GM20000 (cell line): ENCODE measurements around the gene KLHL29.

ENCODE experiments used
- DNase-seq: peaks from one replicate; pipeline ENCODE4 v3.0.0; 2012; ENCODE audit warnings: low spot score
- CTCF ChIP-seq: IDR thresholded peaks from 2 replicates; pipeline ENCODE4 v1.5.1; 2012; ENCODE audit warnings: mild to moderate bottlenecking, control low read depth; ENCODE audit errors: extremely low read depth, missing control alignments

KLHL29 gene

DNA sequence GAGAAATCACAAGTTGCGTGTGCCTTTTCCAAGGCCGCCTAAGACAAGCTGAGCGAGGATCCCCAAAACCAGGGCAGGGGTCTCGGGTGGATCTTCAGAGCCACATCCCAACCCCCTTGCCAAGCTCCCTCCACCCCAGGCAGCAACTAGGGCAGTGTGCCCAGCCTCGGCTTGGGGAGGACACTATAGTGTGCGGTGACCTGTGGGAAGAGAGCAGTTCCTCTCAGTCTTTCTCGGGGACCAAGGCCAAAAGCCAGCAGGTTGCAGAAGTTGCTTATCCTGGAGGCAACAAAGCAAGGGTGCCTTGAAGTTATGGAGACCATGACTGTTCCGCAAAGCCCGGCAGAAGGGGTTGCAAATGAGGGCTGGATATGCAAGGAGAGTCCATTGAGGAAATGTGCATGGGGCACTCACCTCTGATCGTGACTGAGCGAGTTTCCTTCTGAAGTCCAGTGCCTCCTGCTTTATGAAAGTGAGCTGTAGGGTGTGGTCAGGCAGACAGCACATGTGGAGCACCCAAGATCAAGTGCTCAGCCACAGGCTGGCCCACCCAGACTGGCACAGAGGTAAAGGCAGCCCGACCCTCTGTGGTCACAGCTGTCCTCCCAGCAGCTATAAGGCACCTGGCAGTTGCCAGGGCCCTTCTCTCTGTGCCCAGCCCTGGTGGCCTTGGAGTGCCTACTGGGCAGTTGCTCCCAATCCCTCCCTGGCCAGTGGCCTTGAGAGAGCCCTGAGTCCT, 281.4 kb downstream of the KLHL29 start:
- TF ChIP-seq CTCF: no peak

DNA sequence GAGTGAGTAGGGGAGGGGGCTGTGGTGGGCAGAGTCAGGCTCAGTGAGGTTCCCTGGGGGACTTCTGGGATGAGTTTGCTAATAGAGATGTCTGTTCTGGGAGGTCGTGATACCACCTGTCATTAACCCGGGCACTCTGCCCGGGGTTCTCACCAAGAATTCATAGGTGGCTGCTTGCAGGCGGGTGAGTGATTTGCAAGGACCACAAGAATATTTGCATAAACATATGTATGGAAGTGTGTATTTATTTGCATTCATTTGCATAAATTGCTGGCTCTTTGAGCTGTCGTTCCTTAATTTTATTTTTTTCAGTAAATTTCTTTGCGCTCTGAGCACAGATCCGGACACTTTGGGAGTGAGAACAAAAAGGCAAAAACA, 282.0 kb downstream of the KLHL29 start:
- TF ChIP-seq CTCF: no peak
- no peak for DNase-seq

More for the DNA sequence above, 281.4 kb downstream of the KLHL29 start:
- DNase-seq: no peak

GRCh38 chr2:23668756-23669304, 283.9 kb downstream of the KLHL29 start:
- no peak for TF ChIP-seq CTCF

DNA sequence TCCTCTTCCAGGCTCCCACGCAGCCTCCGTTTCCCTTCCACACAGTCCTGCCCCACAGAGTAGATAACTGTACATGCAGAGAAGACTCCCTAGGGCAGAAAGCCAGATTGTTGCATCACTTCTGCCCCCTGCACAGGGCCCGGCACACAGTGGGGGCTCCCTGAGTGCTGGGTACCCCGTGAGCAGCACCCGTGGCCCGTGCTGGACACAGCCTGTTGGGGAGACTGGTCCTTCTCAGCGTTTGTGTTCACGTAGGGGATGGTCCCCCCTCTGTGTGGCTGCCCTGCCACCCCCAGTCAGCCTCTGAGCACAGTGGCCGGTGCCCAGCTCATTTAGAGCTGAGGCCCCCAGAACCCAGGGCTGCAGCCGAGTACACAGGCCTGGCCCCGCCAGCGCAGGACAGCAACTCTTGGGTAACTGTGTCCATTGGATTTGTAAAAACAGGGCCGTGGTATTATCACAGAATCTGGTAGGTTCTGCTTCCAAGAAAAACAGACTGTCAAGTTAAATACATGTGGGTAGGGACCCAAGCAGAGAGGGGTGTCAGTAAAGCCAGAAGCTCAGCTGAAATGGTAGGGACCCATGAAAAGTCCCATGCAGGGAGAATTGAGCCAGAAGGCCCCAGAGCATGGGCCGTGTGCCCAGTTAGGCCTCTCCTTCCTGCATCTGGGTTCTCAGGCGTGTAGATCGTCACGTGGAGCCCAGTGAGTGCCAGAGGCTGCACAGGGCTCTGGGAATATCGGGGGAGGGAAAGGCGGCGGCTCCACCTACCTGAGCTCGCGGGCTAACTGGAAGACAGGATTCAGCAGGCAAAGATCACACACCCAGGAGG, 284.6 kb downstream of the KLHL29 start:
- no peak for TF ChIP-seq CTCF

More at GRCh38 chr2:23668756-23669304, 283.9 kb downstream of the KLHL29 start:
- DNase-seq: no peak

GRCh38 chr2:23670245-23670592, 285.2 kb downstream of the KLHL29 start:
- DNase-seq: no peak
- TF ChIP-seq CTCF: no peak

More for the DNA sequence above, 284.6 kb downstream of the KLHL29 start:
- DNase-seq: no peak

- DNase-seq: no peak
- TF ChIP-seq CTCF: no peak
Measured at GRCh38 chr2:23673082-23673481, 288.1 kb downstream of the KLHL29 start.

GRCh38 chr2:23673830-23674679, 289.1 kb downstream of the KLHL29 start:
- TF ChIP-seq CTCF: no peak
- DNase-seq: no peak
